Effector CD4-positive, alpha-beta T cell (primary cell): ENCODE results near the gene NTM. TPM values are rescaled to one million over a fixed set of nuclear protein-coding genes. Genes with fewer than 3 reads are reported as not detected.
"Not testable (repeated sequence)": the region's sequence is repeated elsewhere in the genome, so short reads cannot be mapped to it uniquely, and the experiment has no call there.

Experiments used
- DNase-seq: peaks from one replicate; pipeline ENCODE4 v3.0.0-alpha.2; 2020
- total RNA-seq: gene quantifications from one replicate; lab custom pipeline; 2026; lab: John Stamatoyannopoulos, UW

Gene NTM
- not detected for total RNA-seq

DNA sequence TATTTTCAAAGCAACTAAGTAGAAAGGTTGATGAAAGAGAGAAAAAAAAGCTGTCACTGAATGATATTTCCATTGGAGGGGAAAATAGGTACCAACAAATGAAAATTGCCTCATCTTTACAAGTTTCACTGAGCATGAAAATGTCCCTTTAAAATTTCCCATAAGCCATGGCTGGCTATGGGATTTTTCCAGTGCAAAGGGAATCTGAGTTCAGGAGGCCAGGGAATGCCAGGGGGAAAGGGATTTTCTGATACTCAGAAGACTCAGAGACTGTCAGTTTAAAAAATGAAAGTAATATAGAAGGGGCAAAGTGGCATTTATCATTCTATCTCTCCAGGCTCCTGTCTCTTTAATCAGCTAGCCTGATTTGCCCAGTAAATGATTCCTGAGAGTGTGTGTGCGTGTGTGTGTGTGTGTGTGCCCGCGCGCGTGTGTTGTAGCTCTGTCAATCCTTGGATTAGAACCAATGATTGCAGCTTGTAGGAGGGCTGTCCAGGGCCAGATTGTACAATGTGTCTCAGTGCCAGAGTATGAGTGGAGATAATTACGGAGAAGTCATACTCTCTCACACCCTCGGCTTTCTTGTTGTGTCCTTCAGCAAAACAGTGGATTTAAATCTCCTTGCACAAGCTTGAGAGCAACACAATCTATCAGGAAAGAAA lies at the start of gene NTM:
Gene NTM (plus strand): TSS at position 526 of the 662 bp plus-strand sequence.
- no peak for DNase-seq

DNA sequence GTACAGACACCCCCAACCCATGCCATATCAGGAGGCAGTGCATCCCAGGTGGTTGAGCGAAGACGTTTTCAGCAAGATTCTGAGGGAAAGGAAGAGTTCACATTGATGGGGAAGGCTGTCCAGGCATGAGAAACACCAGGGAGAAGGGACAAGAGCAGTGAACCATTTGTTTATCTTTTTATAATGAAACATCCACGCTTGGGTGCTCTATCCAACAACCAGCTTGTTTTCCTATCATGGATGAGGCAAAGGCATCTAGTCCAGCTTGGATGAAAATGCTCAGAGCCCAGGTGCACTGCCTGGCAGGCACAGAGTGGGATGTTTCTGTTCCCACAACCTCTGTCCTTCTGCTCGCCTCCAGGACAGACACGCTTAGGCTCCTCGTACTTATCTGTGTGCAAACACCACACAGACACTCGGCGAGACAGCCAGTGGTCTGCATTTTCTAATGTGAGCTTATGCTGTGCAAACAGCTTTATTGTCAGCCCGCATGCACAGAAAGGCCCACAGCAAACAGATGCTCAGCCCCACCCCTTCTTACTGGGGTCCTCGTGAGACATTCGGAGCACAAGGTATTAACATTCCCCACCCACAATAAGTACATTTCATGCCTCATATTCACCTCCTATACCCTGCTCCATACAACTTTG lies 45.4 kb upstream of the NTM start:
- no peak for DNase-seq

DNA sequence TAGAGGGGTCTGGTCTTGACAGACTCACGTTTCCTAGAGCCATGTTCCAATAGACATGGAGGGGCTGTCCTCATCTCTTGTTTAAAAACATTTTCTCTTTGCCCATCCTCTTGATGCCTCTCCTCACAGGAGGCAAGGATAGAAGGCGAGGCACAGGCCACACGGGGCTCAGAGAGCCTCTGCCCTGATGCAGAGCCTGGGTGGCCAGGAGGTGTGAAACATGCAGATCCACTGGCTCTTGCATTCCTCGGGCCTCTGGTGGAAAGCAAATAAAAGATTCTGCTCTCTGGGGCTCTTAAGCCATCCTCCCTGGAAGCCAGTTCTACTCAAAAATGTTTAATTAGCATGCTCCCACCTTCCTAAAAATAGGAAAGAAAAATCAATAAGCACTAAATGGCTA lies 43.6 kb upstream of the NTM start:
- no peak for DNase-seq

- no peak for DNase-seq
Observed at GRCh38 chr11:131327421-131327820, 43.0 kb upstream of the NTM start.

GRCh38 chr11:131328843-131329242 lies 41.6 kb upstream of the NTM start:
- DNase-seq, result no peak

- no peak for DNase-seq
Observed at GRCh38 chr11:131331010-131331409, 39.4 kb upstream of the NTM start.

DNA sequence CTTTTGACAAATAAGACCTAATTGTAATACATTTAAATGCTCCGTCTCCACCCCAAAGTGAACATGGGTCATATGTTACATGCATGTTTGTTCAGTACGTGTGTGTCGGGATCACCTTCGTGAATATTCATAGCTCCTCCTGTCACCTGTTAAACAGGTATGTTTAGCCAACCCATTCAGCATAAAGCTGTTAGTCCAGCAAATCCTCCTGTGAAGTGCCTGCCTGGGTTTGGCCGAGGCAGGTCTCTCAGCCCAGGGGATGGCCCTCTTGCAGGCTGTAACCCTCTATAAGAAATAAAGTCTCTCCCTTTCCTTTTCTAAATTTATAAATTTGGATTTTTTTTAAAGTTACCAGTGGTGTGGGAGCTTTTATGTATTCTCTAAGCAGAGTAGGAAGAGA lies 38.9 kb upstream of the NTM start:
- DNase-seq, result no peak

DNA sequence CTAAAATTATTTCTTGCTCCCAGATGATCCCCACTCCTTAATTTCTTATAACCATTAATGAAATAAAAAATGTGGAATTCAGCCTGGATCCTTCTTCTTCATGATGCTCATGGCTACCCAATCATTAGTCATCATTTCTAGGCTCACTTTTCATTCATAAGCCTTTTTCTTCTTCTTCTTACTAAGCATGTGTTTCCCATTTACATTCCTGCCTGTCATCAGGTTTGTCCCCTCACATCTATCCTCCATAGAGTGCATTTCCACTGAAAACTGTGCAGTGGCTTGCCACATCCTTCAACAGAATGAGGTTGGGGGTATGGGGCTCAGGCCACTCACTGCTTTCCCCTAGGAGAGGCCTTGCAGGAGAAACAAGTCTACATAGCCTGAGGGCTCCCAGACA lies 35.8 kb upstream of the NTM start:
- no peak for DNase-seq

DNA sequence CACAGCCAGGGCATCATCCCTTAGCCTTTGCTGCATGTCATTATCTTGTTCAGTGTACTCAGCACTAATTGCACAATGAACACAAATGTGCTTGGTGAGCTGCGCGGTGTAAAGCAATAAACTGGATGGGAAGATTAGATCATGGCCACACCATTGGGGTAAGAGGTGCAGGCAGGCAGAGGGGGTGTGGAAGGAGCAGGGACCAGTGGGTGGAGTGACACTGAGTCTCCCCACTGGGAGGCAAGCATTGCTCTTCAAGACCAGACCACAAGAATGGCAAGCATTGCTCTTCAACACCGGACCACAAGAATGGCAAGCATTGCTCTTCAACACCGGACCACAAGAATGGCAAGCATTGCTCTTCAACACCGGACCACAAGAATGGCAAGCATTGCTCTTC lies 28.5 kb upstream of the NTM start:
- DNase-seq, result not testable (repeated sequence)

DNA sequence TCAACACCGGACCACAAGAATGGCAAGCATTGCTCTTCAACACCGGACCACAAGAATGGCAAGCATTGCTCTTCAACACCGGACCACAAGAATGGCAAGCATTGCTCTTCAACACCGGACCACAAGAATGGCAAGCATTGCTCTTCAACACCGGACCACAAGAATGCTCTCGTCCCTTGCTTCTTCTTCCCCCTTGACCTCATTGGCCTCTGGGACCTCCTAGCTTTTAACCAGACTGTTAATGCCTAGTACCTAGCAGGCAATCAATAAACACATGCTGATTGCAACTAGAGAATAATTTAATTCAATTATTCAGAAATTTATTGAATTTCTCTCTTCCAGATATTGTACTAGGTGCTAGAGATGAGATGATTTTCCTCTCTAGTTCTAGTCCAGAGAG lies 28.0 kb upstream of the NTM start:
- not testable (repeated sequence) for DNase-seq

GRCh38 chr11:131345406-131345805 lies 25.0 kb upstream of the NTM start:
- no peak for DNase-seq

GRCh38 chr11:131349368-131350086 lies 20.9 kb upstream of the NTM start:
- no peak for DNase-seq

- no peak for DNase-seq
Observed at GRCh38 chr11:131350872-131351271, 19.5 kb upstream of the NTM start.

DNA sequence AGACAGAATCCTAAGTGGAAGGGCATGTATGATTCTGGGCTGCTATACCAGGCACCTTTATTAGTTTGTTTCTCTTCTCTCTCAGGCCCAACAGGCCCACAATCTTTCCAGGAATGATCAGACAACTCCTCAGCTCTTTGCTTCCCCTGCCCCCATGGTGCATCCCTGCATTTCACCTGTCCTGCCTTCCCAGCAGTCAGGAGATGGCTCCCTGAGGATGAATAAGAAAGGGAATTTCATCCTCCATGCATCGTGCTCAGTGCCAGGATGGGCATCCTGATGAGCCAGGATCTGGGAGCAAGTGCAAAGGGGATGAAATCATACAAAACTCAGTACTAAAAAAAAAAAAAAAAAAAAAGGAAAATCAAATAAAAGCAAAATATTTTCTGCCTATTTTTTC lies 18.6 kb upstream of the NTM start:
- DNase-seq, result no peak

- no peak for DNase-seq
Observed at GRCh38 chr11:131353766-131354165, 16.6 kb upstream of the NTM start.

- no peak for DNase-seq
Observed at GRCh38 chr11:131354251-131354701, 16.1 kb upstream of the NTM start.

GRCh38 chr11:131356206-131356605 lies 14.2 kb upstream of the NTM start:
- no peak for DNase-seq

- DNase-seq, result no peak
Observed at GRCh38 chr11:131365329-131365930, 5.0 kb upstream of the NTM start.

- DNase-seq, result no peak
Observed at GRCh38 chr11:131370901-131371790, 731 bp downstream of the NTM start.

DNA sequence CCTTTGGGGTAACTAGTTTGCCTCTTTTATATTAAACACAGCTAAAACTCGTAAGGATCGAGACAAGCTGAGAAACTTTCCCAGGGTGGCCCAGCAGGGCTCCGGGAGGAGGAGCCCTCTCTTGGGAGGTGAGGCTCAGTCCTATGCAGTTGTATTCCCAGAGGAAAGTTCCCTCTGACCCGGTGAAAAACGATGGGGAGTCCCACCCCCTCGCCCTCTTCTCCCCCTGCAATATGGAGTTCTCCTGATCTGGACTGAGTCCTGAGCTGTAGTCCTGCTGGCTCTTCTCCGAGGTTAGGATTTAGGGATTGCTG lies 1.3 kb downstream of the NTM start:
- DNase-seq, result no peak

DNA sequence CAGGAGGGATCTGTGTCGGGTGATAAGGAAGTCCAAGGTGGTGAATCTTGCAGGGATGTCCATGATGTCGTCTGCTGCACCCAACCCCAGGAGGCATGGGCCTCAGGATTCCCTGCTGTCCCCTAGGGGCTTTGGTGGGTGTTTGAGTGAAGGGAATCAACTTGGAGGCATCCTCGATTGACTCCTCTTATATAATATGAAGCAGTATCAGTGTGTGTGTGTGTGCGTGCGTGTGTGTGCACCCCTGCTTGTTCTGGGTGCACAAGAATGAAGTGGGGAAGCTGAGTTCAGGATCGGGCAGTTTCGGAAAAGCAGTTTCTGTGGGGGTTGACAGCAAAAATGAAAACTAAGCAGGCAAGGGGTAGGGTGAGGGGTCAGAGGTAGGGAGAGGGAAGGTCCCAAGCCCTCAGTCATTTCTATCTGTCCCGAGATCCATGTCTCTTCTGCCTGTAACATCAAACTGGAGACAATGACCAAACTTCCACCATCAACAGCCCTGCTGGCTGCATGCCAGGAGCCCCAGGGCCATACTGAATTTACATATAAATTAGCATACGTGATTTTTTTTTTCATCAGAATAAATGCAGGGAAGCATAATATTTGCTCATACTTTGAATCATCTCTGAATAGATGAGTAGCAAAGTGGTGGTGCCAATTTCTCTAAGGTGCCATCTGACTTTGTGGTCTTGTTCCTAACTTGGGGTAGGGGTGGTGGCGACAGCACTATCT lies 2.0 kb downstream of the NTM start:
- no peak for DNase-seq
